Small intestine (tissue), 7 donors: ENCODE measurements around the gene OR4S1. TPM values are rescaled to one million over a fixed set of nuclear protein-coding genes. Genes with fewer than 3 reads are reported as not detected.
"Not testable (repeated sequence)": the region's sequence is repeated elsewhere in the genome, so short reads cannot be mapped to it uniquely, and the experiment has no call there.

Source experiments
- DNase-seq, 2 donors: peaks; one replicate each; pipeline versions ENCODE4 v3.0.0 to v3.0.0-alpha.2; 2013
- FAIRE-seq: peaks from 2 replicates; lab custom pipeline; 2012; peaks lifted over from hg19 to GRCh38; lab: Jason Lieb, UNC
- H3K27ac ChIP-seq, 3 donors: one replicate each; pipeline ENCODE4 v1.5.1; 2013; ENCODE audit warnings: low read length in 2 of 3, mild to moderate bottlenecking in 2 of 3, control low read depth in 1 of 3, inconsistent platforms in 1 of 3, low read depth in 1 of 3, moderate library complexity in 1 of 3
- H3K27me3 ChIP-seq, 3 donors: one replicate each; pipeline ENCODE4 v1.6.1; 2013; ENCODE audit warnings: low read length in 3 of 3, inconsistent platforms in 1 of 3; ENCODE audit not compliant: control insufficient read depth in 3 of 3, insufficient read depth in 3 of 3
- H3K36me3 ChIP-seq, 3 donors: one replicate each; pipeline ENCODE4 v1.6.1; 2013; ENCODE audit warnings: low read length in 3 of 3, inconsistent platforms in 1 of 3, low read depth in 1 of 3, mild to moderate bottlenecking in 1 of 3, moderate library complexity in 1 of 3; ENCODE audit not compliant: control insufficient read depth in 3 of 3, insufficient read depth in 2 of 3
- H3K4me1 ChIP-seq, 3 donors: one replicate each; pipeline ENCODE4 v1.6.1; 2013; ENCODE audit warnings: low read length in 2 of 3, inconsistent platforms in 1 of 3, low read depth in 1 of 3, mild to moderate bottlenecking in 1 of 3, moderate library complexity in 1 of 3; ENCODE audit not compliant: control insufficient read depth in 3 of 3, insufficient read depth in 2 of 3
- H3K4me3 ChIP-seq, 3 donors: one replicate each; pipeline ENCODE4 v1.5.1; 2013; ENCODE audit warnings: low read length in 3 of 3, control low read depth in 1 of 3, inconsistent platforms in 1 of 3, low read depth in 1 of 3, mild to moderate bottlenecking in 1 of 3, moderate library complexity in 1 of 3
- H3K9me3 ChIP-seq, 2 donors: one replicate each; pipeline ENCODE4 v1.6.1; 2013; ENCODE audit warnings: low read depth in 1 of 2, low read length in 1 of 2; ENCODE audit not compliant: control insufficient read depth in 2 of 2, insufficient read depth in 1 of 2
- WGBS, 3 donors: extraction: QIAGEN DNeasy Blood & Tissue Kit; methylation state at CpG; one replicate each; pipeline ENCODE4 v1.1.7; 2013; 5-methylcytosine and 5-hydroxymethylcytosine counted together
- polyA plus RNA-seq, 4 donors: library from polyadenylated mRNA; stranded (reverse) in 3 of 4; unstranded in 1 of 4; fragments of 200-250 nt in 3 of 4; fragments of 120-200 nt in 1 of 4; gene quantifications; one replicate each; pipeline versions ENCODE4 v1.2.1 to v1.2.3, GENCODE V29; 2013
- donor health status: healthy with polysubstance abuse.
- donor health status: control.
- donor health status: control.
- donor health status: Bipolar disorder and iron deficiency.
- donor health status: healthy.

The OR4S1 gene
- polyA plus RNA-seq, 4 donors = not detected

- H3K4me3 ChIP-seq, H3K36me3 ChIP-seq, DNase-seq, H3K27me3 ChIP-seq, H3K27ac ChIP-seq, FAIRE-seq, H3K4me1 ChIP-seq, H3K9me3 ChIP-seq: not testable (repeated sequence)
These were observed 18.6 kb downstream of the OR4S1 start, which contains the start of gene OR4C3 for GRCh38 chr11:48324620-48325019. Gene OR4C3, plus strand, starts transcription at chr11:48324920. Its CDS starts 102 bp downstream, at chr11:48325022.

GRCh38 chr11:48341466-48341865, 35.4 kb downstream of the OR4S1 start:
- 16 to 42% (median 25%) methylated on average over 2 of the region's 2 CpGs for WGBS, 3 donors
- no peak overlapping the region for H3K4me3 ChIP-seq
- FAIRE-seq (no peak), DNase-seq (no peak)
- no peaks in the 10 kb centered on the region for H3K36me3 ChIP-seq
- peaks cover 1 to 18% of the 10 kb centered on the region in 2 donors for H3K9me3 ChIP-seq
- H3K27me3 ChIP-seq = no peaks in the 10 kb centered on the region
- H3K27ac ChIP-seq = no peak overlapping the region
- H3K4me1 ChIP-seq = no peaks in the 10 kb centered on the region

- H3K9me3 ChIP-seq = peaks cover 1 to 19% of the 10 kb centered on the region in 2 donors
- DNase-seq, H3K4me3 ChIP-seq, H3K27ac ChIP-seq, FAIRE-seq, H3K27me3 ChIP-seq, H3K36me3 ChIP-seq, H3K4me1 ChIP-seq: not testable (repeated sequence)
- WGBS, 3 donors = 46 to 53% (median 52%) methylated on average over 2 of the region's 2 CpGs
These were observed 36.5 kb downstream of the OR4S1 start for GRCh38 chr11:48342505-48342904.

GRCh38 chr11:48346286-48346685, 40.3 kb downstream of the OR4S1 start:
- H3K4me3 ChIP-seq, FAIRE-seq, H3K27me3 ChIP-seq, H3K9me3 ChIP-seq, H3K4me1 ChIP-seq, DNase-seq, H3K27ac ChIP-seq, H3K36me3 ChIP-seq: not testable (repeated sequence)
- 66 to 70% (median 68%) methylated on average over 5 of the region's 5 CpGs for WGBS, 3 donors

- H3K27me3 ChIP-seq = no peaks in the 10 kb centered on the region
- DNase-seq (no peak), FAIRE-seq (peak; percentile 33)
- no peaks in the 10 kb centered on the region for H3K4me1 ChIP-seq
- no peak overlapping the region for H3K27ac ChIP-seq
- no peak overlapping the region for H3K4me3 ChIP-seq
- peaks cover 3 to 23% of the 10 kb centered on the region in 2 donors for H3K9me3 ChIP-seq
- H3K36me3 ChIP-seq = no peaks in the 10 kb centered on the region
- 87 to 93% (median 90%) methylated on average over 4 of the region's 4 CpGs for WGBS, 3 donors
These were observed 48.0 kb downstream of the OR4S1 start for GRCh38 chr11:48354013-48354412.

- 84 to 91% (median 87%) methylated on average over 1 of the region's 1 CpG for WGBS, 3 donors
- no peak for FAIRE-seq
- Histone ChIP-seq H3K27ac (no peak overlapping the region), H3K4me3 (no peak overlapping the region), H3K36me3 (no peaks in the 10 kb centered on the region), H3K27me3 (no peaks in the 10 kb centered on the region), H3K9me3 (peaks cover 3 to 23% of the 10 kb centered on the region in 2 donors), H3K4me1 (no peaks in the 10 kb centered on the region)
- no peak for DNase-seq
These were observed 48.7 kb downstream of the OR4S1 start for GRCh38 chr11:48354677-48355076.

Other genes starting within 250 kb of the OR4S1 start
- not detected for gene OR4B1, start 89.4 kb upstream of the OR4S1 start, polyA plus RNA-seq
- not detected for gene OR4X2, start 61.1 kb upstream of the OR4S1 start, polyA plus RNA-seq
- gene OR4X1, start 42.4 kb upstream of the OR4S1 start, polyA plus RNA-seq = not detected
- gene OR4C3, start 18.7 kb downstream of the OR4S1 start, polyA plus RNA-seq = not detected
- not detected for gene OR4C5, start 60.2 kb downstream of the OR4S1 start, polyA plus RNA-seq
- gene OR4A47, start 182.6 kb downstream of the OR4S1 start, polyA plus RNA-seq = not detected